GM12891 (cell line): ENCODE data around the gene OTUB1.

Experiments
- POLR2A ChIP-seq: IDR thresholded peaks from 2 replicates; pipeline ENCODE4 v1.6.1; 2011; ENCODE audit warnings: low read depth, low read length, control low read depth
- POLR2AphosphoS5 ChIP-seq: IDR thresholded peaks from 2 replicates; pipeline ENCODE4 v1.6.1; 2011; ENCODE audit warnings: low read depth, low read length, control low read depth
- SPI1 ChIP-seq: IDR thresholded peaks from 2 replicates; pipeline ENCODE4 v1.6.1; 2011; ENCODE audit warnings: low read depth, low read length, control low read depth
- TAF1 ChIP-seq: IDR thresholded peaks from 2 replicates; pipeline ENCODE4 v1.6.1; 2011; ENCODE audit warnings: low read depth, low read length, control low read depth

DNA sequence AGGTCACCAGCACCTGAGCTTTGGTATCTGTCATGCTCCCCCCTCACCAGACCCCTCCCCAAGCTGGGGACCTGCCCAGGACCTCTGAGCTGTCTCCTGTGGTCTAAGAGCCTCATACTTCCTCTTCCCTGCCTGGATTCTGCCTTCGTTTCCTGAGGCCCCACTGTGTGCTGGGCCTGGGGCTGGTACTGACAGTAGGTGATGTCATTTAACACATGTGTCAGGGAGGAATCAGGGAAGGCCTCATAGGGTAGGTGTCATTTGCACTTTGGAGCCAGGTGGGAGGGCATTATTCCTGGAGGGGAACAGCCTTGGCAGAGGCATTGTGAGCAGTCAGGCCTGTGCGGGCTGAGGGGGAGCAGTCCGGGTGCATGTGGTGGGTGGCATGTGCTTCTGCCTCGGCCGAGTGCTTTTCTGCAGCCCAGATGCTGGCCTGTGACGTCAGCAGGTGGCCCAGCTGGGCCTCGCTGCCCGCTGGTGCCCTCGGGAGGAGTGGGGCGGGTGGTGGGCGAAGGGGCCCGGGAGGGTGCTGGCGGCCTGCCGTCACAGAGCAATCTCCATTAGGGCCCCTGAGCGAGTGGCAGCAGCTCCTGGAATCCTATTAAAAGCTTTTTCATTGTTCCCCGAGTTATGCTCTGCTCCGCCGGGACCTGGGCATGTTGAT, 58.6 kb downstream of the OTUB1 start:
- TF ChIP-seq POLR2AphosphoS5, result no peak
- TF ChIP-seq POLR2A, result no peak
- TF ChIP-seq TAF1, result no peak
- no peak for TF ChIP-seq SPI1
